Osteoblast (primary cell): ENCODE measurements around the gene IL16. TPM values are rescaled to one million over a fixed set of nuclear protein-coding genes. Genes with fewer than 3 reads are reported as not detected.

Source experiments
- DNase-seq: peaks from one replicate; pipeline ENCODE4 v3.0.0; 2011; ENCODE audit warnings: low spot score, mixed read lengths; ENCODE audit not compliant: insufficient read length; ENCODE audit errors: missing footprints
- H2AFZ ChIP-seq: 2 replicates; pipeline ENCODE4 v1.6.0; 2011; ENCODE audit warnings: mild to moderate bottlenecking, low read length
- H3K27ac ChIP-seq: 2 replicates; pipeline ENCODE4 v1.5.1; 2011; ENCODE audit warnings: mild to moderate bottlenecking, low read depth, low read length, moderate library complexity
- H3K27me3 ChIP-seq: 2 replicates; pipeline ENCODE4 v1.6.0; 2012; ENCODE audit warnings: mild to moderate bottlenecking, control low read depth, inconsistent platforms, low read length, moderate library complexity; ENCODE audit not compliant: insufficient read depth
- H3K36me3 ChIP-seq: 2 replicates; pipeline ENCODE4 v1.5.1; 2011; ENCODE audit warnings: mild to moderate bottlenecking, low read length, control low read depth, moderate library complexity; ENCODE audit not compliant: insufficient read depth
- H3K4me1 ChIP-seq: 2 replicates; pipeline ENCODE4 v1.5.1; 2011; ENCODE audit warnings: mild to moderate bottlenecking, low read length, control low read depth, moderate library complexity; ENCODE audit not compliant: insufficient read depth
- H3K4me2 ChIP-seq: 2 replicates; pipeline ENCODE4 v1.6.0; 2011; ENCODE audit warnings: mild to moderate bottlenecking, low read length; ENCODE audit not compliant: insufficient read depth
- H3K4me3 ChIP-seq: fragments of 200-600 bp; sonication (generic); 3 replicates; pipeline ENCODE4 v1.5.1; 2012; ENCODE audit warnings: mild to moderate bottlenecking, low read length, inconsistent platforms; ENCODE audit not compliant: insufficient read depth
- H3K79me2 ChIP-seq: 2 replicates; pipeline ENCODE4 v1.6.0; 2012; ENCODE audit warnings: mild to moderate bottlenecking, low read length, control low read depth, inconsistent platforms; ENCODE audit not compliant: insufficient read depth
- H3K9me3 ChIP-seq: 2 replicates; pipeline ENCODE4 v1.5.1; 2011; ENCODE audit warnings: low read depth, low read length, control low read depth
- H4K20me1 ChIP-seq: 2 replicates; pipeline ENCODE4 v1.6.0; 2012; ENCODE audit warnings: mild to moderate bottlenecking, low read length, control low read depth; ENCODE audit not compliant: insufficient read depth
- total RNA-seq: library from RNA; depleted of rRNA; stranded (reverse); fragments of >200 nt; gene quantifications from 2 replicates; pipeline ENCODE4 v1.2.3, GENCODE V29; 2012
- TF ChIP-seq, protein P1 (sequence below): IDR thresholded peaks from 2 replicates; pipeline ENCODE4 v1.5.1; 2011; ENCODE audit warnings: mild to moderate bottlenecking, low read depth, low read length, moderate library complexity; ENCODE audit errors: extremely low read depth

IL16 gene
- total RNA-seq, 1 donor = 6.5 TPM

DNA sequence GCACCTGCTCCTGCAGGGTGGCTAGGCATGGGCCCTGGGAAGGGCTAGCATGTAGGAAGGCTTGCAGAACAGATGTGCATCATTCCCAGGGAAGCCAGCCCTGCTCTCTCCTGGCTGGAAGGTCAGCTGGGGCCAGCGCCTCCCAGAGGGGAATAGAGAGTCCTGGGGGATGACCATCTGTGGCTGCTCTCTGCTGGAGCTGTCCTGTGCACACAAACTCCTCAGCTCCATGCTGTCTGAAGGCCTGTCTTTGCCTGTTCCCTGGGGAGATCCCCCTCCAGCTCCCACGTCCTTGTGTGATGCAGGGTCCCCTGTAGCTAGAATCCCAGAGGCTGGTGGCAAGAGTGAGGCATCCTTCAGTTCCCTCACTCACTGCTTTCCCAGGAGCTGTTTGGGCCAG lies 19.3 kb downstream of the IL16 start:
- Histone ChIP-seq H2AFZ (no peak overlapping the region), H3K4me3 (no peak overlapping the region), H4K20me1 (no peaks in the 10 kb centered on the region), H3K4me1 (no peaks in the 10 kb centered on the region), H3K27ac (no peak overlapping the region), H3K36me3 (no peaks in the 10 kb centered on the region), H3K27me3 (no peaks in the 10 kb centered on the region), H3K9me3 (no peaks in the 10 kb centered on the region), H3K79me2 (no peaks in the 10 kb centered on the region), H3K4me2 (no peak overlapping the region)
- no peak for DNase-seq
- TF ChIP-seq, protein P1, sequence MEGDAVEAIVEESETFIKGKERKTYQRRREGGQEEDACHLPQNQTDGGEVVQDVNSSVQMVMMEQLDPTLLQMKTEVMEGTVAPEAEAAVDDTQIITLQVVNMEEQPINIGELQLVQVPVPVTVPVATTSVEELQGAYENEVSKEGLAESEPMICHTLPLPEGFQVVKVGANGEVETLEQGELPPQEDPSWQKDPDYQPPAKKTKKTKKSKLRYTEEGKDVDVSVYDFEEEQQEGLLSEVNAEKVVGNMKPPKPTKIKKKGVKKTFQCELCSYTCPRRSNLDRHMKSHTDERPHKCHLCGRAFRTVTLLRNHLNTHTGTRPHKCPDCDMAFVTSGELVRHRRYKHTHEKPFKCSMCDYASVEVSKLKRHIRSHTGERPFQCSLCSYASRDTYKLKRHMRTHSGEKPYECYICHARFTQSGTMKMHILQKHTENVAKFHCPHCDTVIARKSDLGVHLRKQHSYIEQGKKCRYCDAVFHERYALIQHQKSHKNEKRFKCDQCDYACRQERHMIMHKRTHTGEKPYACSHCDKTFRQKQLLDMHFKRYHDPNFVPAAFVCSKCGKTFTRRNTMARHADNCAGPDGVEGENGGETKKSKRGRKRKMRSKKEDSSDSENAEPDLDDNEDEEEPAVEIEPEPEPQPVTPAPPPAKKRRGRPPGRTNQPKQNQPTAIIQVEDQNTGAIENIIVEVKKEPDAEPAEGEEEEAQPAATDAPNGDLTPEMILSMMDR = no peak

DNA sequence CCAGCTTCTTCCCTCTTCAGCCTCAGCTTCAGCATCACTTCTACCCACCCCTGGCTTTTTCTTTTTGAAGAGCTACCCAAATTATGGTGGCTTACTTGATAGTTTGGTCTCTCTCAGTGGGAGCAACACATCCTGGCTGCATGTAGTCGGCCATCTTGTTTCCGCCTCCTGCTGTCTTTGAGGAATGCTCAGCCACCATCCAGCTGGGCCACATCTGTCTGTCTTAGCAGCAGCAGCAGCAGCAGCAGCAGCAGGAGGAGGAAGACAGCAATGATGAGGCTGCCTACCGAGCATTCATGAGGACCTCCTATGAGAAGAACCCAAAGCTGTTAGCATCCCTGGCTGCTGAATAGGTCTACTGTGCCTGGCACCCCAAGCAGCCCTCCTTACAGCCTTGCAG lies 19.7 kb downstream of the IL16 start:
- TF ChIP-seq, protein P1 = no peak
- Histone ChIP-seq H3K36me3 (no peaks in the 10 kb centered on the region), H3K4me2 (no peak overlapping the region), H4K20me1 (no peaks in the 10 kb centered on the region), H3K27ac (no peak overlapping the region), H3K79me2 (no peaks in the 10 kb centered on the region), H2AFZ (no peak overlapping the region), H3K4me1 (no peaks in the 10 kb centered on the region), H3K27me3 (no peaks in the 10 kb centered on the region), H3K4me3 (no peak overlapping the region), H3K9me3 (no peaks in the 10 kb centered on the region)
- DNase-seq = no peak

DNA sequence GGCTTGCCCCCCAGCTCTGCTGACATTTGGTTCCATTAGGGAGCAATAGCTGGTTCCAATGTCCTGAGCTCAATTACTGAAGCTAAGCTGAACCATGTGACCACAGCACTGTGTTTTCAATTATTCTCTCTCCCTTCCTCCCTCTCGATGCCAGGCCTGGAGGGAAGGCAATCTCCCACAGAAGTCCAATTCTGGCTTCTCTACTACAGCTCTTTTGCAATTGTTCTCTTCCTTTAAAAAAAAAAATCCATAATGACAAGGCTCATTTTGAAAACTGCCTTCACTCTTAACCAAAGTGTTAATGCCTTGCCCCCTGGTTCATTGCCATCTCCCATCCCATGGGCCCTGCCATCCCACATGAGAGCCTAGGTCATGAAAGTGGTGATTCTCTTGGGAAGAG lies 24.8 kb downstream of the IL16 start:
- TF ChIP-seq, protein P1 = no peak
- no peak overlapping the region for H3K4me3 ChIP-seq
- H3K4me1 ChIP-seq = no peaks in the 10 kb centered on the region
- H4K20me1 ChIP-seq = no peaks in the 10 kb centered on the region
- H3K79me2 ChIP-seq = no peaks in the 10 kb centered on the region
- no peaks in the 10 kb centered on the region for H3K9me3 ChIP-seq
- H3K4me2 ChIP-seq = no peak overlapping the region
- DNase-seq = no peak
- H3K36me3 ChIP-seq = no peaks in the 10 kb centered on the region
- H2AFZ ChIP-seq = no peak overlapping the region
- no peak overlapping the region for H3K27ac ChIP-seq
- no peaks in the 10 kb centered on the region for H3K27me3 ChIP-seq

DNA sequence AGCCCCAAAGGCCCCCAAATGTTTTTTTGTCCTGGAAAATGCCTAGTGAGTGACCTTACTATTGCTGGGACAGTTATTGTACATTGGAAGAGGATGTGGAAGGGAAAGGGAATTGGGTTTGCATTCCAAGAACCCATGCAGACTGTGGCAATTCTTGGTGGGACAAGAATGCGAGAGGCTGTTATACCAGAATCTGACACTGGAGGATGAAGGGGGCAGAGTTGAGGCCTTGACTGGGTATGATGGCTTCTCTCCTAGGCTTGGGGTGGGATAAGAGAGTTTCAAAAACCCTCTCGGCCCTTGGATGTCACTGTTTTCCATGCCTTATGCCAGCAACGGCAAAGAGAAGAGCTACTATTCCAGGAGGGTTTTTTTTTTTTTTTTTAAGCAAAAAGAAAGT lies 25.3 kb downstream of the IL16 start:
- no peaks in the 10 kb centered on the region for H3K27me3 ChIP-seq
- no peak overlapping the region for H2AFZ ChIP-seq
- H4K20me1 ChIP-seq = no peaks in the 10 kb centered on the region
- no peak overlapping the region for H3K4me3 ChIP-seq
- H3K4me1 ChIP-seq = no peaks in the 10 kb centered on the region
- DNase-seq = no peak
- no peaks in the 10 kb centered on the region for H3K36me3 ChIP-seq
- no peak overlapping the region for H3K27ac ChIP-seq
- no peak overlapping the region for H3K4me2 ChIP-seq
- H3K9me3 ChIP-seq = no peaks in the 10 kb centered on the region
- TF ChIP-seq, protein P1 = no peak
- H3K79me2 ChIP-seq = no peaks in the 10 kb centered on the region
